Neural progenitor cell (in vitro differentiated cells): ENCODE measurements around the gene BOD1L2.

Experiments
- CTCF ChIP-seq: fragments of 200-600 bp; sonication (generic); IDR thresholded peaks from 2 replicates; pipeline ENCODE4 v1.5.1; 2017; ENCODE audit warnings: antibody characterized with exemption, mild to moderate bottlenecking
- EZH2 ChIP-seq: fragments of 200-600 bp; sonication (generic); IDR thresholded peaks from 2 replicates; pipeline ENCODE4 v1.6.1; 2017; ENCODE audit warnings: antibody characterized with exemption, mild to moderate bottlenecking, moderate library complexity
- EZH2phosphoT487 ChIP-seq: fragments of 200-600 bp; sonication (generic); IDR thresholded peaks from 2 replicates; pipeline ENCODE4 v1.6.1; 2017; ENCODE audit warnings: antibody characterized with exemption

GRCh38 chr18:57110290-57110689 lies 36.6 kb upstream of the BOD1L2 start:
- no peak for TF ChIP-seq CTCF
- TF ChIP-seq EZH2phosphoT487: no peak
- no peak for TF ChIP-seq EZH2
